ENCODE data around the gene COLEC11. TPM values are rescaled to one million over a fixed set of nuclear protein-coding genes. Genes with fewer than 3 reads are reported as not detected.

Gene COLEC11
- total and polyA plus RNA-seq, 8 donors = 0.84 to 7.1 (median 4.3) TPM

DNA sequence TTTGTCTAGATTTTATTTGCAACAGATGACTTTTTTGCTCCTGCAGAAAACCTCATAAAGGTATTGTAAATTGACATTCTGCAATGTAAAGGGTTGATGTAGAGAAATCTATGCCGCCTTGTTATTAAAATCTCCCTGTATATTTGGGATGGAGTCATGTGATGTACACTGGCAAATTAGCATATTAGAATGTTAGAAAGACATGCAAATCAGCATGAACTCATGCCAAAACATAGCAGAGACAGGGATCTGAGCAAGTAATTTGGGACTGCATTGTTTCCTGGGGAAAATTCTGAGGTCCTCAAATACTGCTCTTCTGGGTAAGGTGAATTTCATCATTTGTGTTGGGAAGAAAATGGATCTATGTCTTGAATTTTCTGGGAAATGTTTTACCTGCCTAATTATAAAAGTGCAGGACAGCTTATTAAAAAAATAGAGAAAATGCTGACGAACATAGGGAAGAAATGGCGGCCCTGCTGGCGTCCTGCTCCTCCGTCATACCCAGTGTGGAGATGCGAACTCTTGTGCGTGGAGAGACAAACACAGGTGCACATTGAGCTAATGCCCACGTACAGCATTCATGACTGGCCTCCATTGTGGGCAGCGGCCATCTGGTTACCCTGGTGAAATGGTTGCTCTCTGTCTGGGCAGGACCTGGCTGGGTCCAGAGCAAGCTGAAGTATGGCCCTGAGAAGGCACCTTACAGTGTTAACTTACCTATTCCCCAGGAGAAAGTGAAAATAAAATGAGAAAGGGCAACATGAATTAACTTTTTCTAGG is 79.3 kb downstream of the COLEC11 start:
- TF ChIP-seq, protein P1, sequence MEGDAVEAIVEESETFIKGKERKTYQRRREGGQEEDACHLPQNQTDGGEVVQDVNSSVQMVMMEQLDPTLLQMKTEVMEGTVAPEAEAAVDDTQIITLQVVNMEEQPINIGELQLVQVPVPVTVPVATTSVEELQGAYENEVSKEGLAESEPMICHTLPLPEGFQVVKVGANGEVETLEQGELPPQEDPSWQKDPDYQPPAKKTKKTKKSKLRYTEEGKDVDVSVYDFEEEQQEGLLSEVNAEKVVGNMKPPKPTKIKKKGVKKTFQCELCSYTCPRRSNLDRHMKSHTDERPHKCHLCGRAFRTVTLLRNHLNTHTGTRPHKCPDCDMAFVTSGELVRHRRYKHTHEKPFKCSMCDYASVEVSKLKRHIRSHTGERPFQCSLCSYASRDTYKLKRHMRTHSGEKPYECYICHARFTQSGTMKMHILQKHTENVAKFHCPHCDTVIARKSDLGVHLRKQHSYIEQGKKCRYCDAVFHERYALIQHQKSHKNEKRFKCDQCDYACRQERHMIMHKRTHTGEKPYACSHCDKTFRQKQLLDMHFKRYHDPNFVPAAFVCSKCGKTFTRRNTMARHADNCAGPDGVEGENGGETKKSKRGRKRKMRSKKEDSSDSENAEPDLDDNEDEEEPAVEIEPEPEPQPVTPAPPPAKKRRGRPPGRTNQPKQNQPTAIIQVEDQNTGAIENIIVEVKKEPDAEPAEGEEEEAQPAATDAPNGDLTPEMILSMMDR (IDR thresholded peaks at IDR 0.05) = no peak
- ATAC-seq (no peak), DNase-seq (no peak)
- H3K9me3 ChIP-seq = no peaks in the 10 kb centered on the region
- H3K27me3 ChIP-seq = peaks cover 0 to under 1% of the 10 kb centered on the region in 2 donors
- no peak overlapping the region for H3K27ac ChIP-seq
- intact Hi-C loops (cut with DNase I) = no loop called here
- no peak overlapping the region for H3K4me3 ChIP-seq
- H3K36me3 ChIP-seq = no peaks in the 10 kb centered on the region
- no peaks in the 10 kb centered on the region for H3K4me1 ChIP-seq

DNA sequence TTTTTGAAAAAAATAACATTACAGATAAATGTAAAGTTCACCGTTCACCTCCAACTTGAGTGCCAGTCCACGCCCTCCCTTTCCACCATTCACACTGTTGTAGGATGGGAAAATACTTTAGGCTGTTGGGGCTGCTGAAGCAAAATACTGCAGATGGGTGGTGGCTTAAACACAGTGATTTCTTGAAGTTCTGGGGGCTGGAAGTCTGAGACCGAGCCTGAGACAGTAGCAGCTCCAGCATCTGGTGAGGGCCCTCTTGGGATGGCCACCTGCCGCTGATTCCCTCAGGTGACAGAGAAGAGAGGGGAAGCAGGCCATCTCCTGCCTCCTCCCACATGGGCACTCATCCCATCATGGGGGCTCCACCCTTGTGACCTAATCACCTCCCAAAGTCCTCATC is 80.8 kb downstream of the COLEC11 start:
- intact Hi-C loops (cut with DNase I) = no loop called here
- TF ChIP-seq, protein P1 (IDR thresholded peaks at IDR 0.05) = no peak
- H3K4me1 ChIP-seq = no peaks in the 10 kb centered on the region
- H3K9me3 ChIP-seq = no peaks in the 10 kb centered on the region
- H3K27me3 ChIP-seq = peaks cover 0 to 6% of the 10 kb centered on the region in 2 donors
- no peak overlapping the region for H3K4me3 ChIP-seq
- no peak for ATAC-seq
- H3K27ac ChIP-seq = no peak overlapping the region
- H3K36me3 ChIP-seq = no peaks in the 10 kb centered on the region
- no peak for DNase-seq

DNA sequence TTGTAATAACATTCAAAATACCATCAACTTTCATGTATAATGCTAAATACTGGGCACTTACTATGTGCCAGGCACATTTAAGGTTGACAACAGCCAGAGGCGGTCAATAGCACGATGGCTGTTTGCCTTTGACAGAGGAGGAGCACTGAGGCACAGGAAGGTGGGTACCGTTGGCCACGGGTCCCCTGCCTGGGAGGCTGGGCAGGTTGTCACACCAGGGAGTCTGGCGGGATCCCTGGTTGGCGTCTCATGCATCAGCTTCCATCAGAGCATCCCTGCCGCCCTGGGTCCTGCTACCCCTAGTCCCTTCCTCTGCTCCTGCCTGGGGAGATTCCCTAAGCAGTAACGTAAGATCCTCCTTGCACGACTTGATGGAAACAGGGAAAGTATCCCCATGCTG is 82.5 kb downstream of the COLEC11 start:
- Histone ChIP-seq H3K4me3 (no peak overlapping the region), H3K27me3 (peaks cover 0 to 6% of the 10 kb centered on the region in 2 donors), H3K27ac (no peak overlapping the region), H3K36me3 (no peaks in the 10 kb centered on the region), H3K4me1 (no peaks in the 10 kb centered on the region), H3K9me3 (no peaks in the 10 kb centered on the region)
- TF ChIP-seq, protein P1 (IDR thresholded peaks at IDR 0.05) = no peak
- intact Hi-C loops (cut with DNase I) = no loop called here
- DNase-seq (no peak), ATAC-seq (no peak)

DNA sequence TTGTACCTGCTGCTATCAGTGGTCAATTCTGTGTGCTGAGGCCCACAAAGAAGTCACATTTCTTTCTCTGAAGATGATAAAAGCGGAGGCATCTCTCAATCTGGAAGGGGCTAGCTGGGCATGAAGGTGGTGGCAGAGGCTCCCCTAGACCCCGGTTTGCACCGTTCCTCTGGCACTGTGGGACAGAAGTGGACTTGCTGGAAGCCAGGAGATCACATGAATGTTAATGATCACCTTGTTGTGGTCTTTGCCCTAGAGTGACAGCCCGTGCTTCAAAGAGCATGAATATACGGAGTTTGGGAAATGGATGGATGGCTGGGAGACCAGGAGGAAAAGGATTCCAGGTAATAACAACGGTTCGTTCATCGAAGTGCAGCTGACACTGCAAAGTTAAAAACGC is 83.3 kb downstream of the COLEC11 start:
- TF ChIP-seq, protein P1 (IDR thresholded peaks at IDR 0.05) = no peak
- intact Hi-C loops (cut with DNase I) = no loop called here
- no peaks in the 10 kb centered on the region for H3K4me1 ChIP-seq
- H3K36me3 ChIP-seq = no peaks in the 10 kb centered on the region
- H3K4me3 ChIP-seq = no peak overlapping the region
- peaks cover 0 to 6% of the 10 kb centered on the region in 2 donors for H3K27me3 ChIP-seq
- no peak for ATAC-seq
- no peak overlapping the region for H3K27ac ChIP-seq
- H3K9me3 ChIP-seq = no peaks in the 10 kb centered on the region
- no peak for DNase-seq

DNA sequence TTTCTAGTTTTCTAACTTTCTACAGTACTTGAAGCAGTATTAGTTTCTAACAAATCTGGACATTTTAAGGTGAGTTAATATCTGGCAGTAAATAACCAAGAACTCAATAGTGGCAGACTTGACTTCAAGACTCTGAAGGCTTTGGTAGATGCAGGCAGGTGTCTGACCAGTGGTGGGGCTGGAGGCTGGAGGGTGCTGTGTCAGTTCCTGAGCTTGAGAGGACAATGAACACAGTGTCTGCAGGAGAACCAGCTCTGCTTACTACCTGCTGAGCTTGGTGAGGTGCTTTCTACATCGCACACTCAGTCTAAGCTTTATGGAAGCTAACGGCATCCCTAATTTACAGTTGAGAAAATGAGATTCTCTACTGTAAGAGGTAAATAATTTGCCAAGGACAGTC is 84.3 kb downstream of the COLEC11 start:
- DNase-seq (no peak), ATAC-seq (no peak)
- no peaks in the 10 kb centered on the region for H3K36me3 ChIP-seq
- no peak overlapping the region for H3K4me3 ChIP-seq
- no peaks in the 10 kb centered on the region for H3K9me3 ChIP-seq
- H3K27ac ChIP-seq = no peak overlapping the region
- no peaks in the 10 kb centered on the region for H3K4me1 ChIP-seq
- intact Hi-C loops (cut with DNase I) = no loop called here
- H3K27me3 ChIP-seq = peaks cover 0 to 6% of the 10 kb centered on the region in 2 donors
- TF ChIP-seq, protein P1 (IDR thresholded peaks at IDR 0.05) = no peak

Measured in left lung (tissue), 10 donors.